ENCODE results near the gene NRG2.

The NRG2 gene

DNA sequence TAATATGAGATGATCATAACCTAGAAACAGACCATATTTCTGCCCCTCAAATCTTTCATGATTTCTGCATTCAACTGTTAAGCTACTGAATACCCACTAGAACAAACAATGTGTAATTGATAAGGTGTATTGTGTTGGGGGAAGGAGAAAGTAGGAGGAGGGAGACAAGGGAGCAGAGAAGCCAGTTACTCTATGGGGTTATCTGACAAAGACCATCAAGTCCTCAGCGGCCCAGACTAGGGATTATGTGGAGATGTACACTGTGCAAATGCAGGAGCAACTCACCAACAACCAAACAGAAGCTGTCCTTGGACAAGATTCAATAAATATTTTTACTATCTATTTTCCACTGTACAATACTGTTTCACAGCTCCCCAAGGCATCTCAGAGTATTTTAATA, 2.7 kb downstream of the NRG2 start:
- Histone ChIP-seq H3K9me2 (replicated peaks; ENCODE audit: control insufficient read depth, low read length) (no peaks in the 10 kb centered on the region), H3K4me3 (ENCODE audit: low read length) (no peak overlapping the region), H4K20me1 (ENCODE audit: control insufficient read depth, insufficient read depth, low read depth, low read length) (no peaks in the 10 kb centered on the region), H3K4me2 (ENCODE audit: low read length) (no peak overlapping the region), H3K36me3 (ENCODE audit: control insufficient read depth, low read length) (no peaks in the 10 kb centered on the region), H3F3A (ENCODE audit: control insufficient read depth, insufficient read depth) (no peaks in the 10 kb centered on the region), H3K79me2 (ENCODE audit: control insufficient read depth, low read length) (no peaks in the 10 kb centered on the region), H3K27me3 (ENCODE audit: control insufficient read depth, low read length) (peaks cover 74% of the 10 kb centered on the region), H3K27ac (ENCODE audit: low read depth, low read length) (no peak overlapping the region), H3K9me3 (ENCODE audit: control insufficient read depth, insufficient read depth, low read length) (no peaks in the 10 kb centered on the region), H3K4me1 (ENCODE audit: control insufficient read depth, low read length) (peaks cover 9% of the 10 kb centered on the region)
- no peak for TF ChIP-seq EZH2phosphoT487 (IDR thresholded peaks at IDR 0.05; ENCODE audit: borderline replicate concordance, low read length)
- TF ChIP-seq, protein P1, sequence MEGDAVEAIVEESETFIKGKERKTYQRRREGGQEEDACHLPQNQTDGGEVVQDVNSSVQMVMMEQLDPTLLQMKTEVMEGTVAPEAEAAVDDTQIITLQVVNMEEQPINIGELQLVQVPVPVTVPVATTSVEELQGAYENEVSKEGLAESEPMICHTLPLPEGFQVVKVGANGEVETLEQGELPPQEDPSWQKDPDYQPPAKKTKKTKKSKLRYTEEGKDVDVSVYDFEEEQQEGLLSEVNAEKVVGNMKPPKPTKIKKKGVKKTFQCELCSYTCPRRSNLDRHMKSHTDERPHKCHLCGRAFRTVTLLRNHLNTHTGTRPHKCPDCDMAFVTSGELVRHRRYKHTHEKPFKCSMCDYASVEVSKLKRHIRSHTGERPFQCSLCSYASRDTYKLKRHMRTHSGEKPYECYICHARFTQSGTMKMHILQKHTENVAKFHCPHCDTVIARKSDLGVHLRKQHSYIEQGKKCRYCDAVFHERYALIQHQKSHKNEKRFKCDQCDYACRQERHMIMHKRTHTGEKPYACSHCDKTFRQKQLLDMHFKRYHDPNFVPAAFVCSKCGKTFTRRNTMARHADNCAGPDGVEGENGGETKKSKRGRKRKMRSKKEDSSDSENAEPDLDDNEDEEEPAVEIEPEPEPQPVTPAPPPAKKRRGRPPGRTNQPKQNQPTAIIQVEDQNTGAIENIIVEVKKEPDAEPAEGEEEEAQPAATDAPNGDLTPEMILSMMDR (IDR thresholded peaks at IDR 0.05; ENCODE audit: low read depth, low read length, poor library complexity, severe bottlenecking), result no peak

DNA sequence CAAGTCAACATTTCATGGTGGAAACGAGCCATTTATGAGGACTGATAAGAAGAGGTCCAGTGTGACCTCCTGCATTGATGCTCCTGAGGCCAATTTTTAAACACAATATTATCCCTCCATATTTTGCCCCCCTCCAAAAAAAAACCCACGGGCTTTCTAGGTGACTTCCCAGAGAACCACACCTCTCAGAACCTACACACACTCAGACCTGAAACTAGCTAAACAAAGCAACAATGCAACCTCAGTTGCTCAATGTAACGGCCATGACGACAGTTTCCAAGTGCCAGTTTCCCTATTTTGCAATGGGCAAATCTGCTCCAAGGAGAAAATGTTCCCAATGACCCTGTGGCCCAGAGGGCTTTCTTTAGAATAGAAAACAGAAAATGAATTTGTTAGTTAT, 3.5 kb downstream of the NRG2 start:
- H3K9me3 ChIP-seq (ENCODE audit: control insufficient read depth, insufficient read depth, low read length), result no peaks in the 10 kb centered on the region
- no peaks in the 10 kb centered on the region for H3K36me3 ChIP-seq (ENCODE audit: control insufficient read depth, low read length)
- H3K9me2 ChIP-seq (replicated peaks; ENCODE audit: control insufficient read depth, low read length), result no peaks in the 10 kb centered on the region
- no peaks in the 10 kb centered on the region for H3F3A ChIP-seq (ENCODE audit: control insufficient read depth, insufficient read depth)
- no peak overlapping the region for H3K4me2 ChIP-seq (ENCODE audit: low read length)
- peaks cover 68% of the 10 kb centered on the region for H3K27me3 ChIP-seq (ENCODE audit: control insufficient read depth, low read length)
- no peak for TF ChIP-seq EZH2phosphoT487 (IDR thresholded peaks at IDR 0.05; ENCODE audit: borderline replicate concordance, low read length)
- TF ChIP-seq, protein P1 (IDR thresholded peaks at IDR 0.05; ENCODE audit: low read depth, low read length, poor library complexity, severe bottlenecking), result no peak
- no peak overlapping the region for H3K27ac ChIP-seq (ENCODE audit: low read depth, low read length)
- H3K4me1 ChIP-seq (ENCODE audit: control insufficient read depth, low read length), result peaks cover 9% of the 10 kb centered on the region
- no peak overlapping the region for H3K4me3 ChIP-seq (ENCODE audit: low read length)
- no peaks in the 10 kb centered on the region for H4K20me1 ChIP-seq (ENCODE audit: control insufficient read depth, insufficient read depth, low read depth, low read length)
- no peaks in the 10 kb centered on the region for H3K79me2 ChIP-seq (ENCODE audit: control insufficient read depth, low read length)

DNA sequence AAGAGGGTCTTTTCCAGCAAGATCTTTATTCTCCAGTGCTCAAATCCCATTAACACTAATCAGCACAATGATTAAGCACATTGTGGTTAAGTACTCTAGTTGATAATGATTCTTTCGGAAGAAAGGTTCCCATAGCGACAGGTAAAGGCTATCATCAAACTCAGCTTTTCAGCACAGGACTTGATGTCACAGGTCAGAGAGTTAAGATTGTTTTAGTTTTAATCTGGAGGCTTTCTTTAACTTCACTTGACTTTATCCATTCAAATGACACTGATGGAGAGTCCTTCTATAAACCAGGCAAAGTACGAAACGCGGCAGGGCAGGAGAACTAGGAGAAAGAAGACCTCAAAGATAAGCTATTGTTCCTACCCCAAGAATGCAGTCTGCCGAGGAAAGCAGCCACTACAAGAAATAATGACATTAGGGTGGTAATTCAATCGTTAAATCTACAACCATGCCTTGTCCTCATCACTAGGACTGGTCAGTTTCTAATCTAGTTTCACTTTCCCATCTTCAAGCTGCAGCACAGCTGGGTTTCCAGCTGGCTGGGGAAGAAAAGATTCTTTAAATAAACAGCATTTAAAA, 4.6 kb downstream of the NRG2 start:
- H4K20me1 ChIP-seq (ENCODE audit: control insufficient read depth, insufficient read depth, low read depth, low read length), result no peaks in the 10 kb centered on the region
- H3K4me2 ChIP-seq (ENCODE audit: low read length), result no peak overlapping the region
- H3K9me3 ChIP-seq (ENCODE audit: control insufficient read depth, insufficient read depth, low read length), result no peaks in the 10 kb centered on the region
- H3K79me2 ChIP-seq (ENCODE audit: control insufficient read depth, low read length), result no peaks in the 10 kb centered on the region
- H3F3A ChIP-seq (ENCODE audit: control insufficient read depth, insufficient read depth), result no peaks in the 10 kb centered on the region
- no peak for TF ChIP-seq EZH2phosphoT487 (IDR thresholded peaks at IDR 0.05; ENCODE audit: borderline replicate concordance, low read length)
- TF ChIP-seq, protein P1 (IDR thresholded peaks at IDR 0.05; ENCODE audit: low read depth, low read length, poor library complexity, severe bottlenecking), result no peak
- H3K27ac ChIP-seq (ENCODE audit: low read depth, low read length), result no peak overlapping the region
- H3K9me2 ChIP-seq (replicated peaks; ENCODE audit: control insufficient read depth, low read length), result no peaks in the 10 kb centered on the region
- H3K36me3 ChIP-seq (ENCODE audit: control insufficient read depth, low read length), result no peaks in the 10 kb centered on the region
- H3K4me1 ChIP-seq (ENCODE audit: control insufficient read depth, low read length), result peaks cover 7% of the 10 kb centered on the region
- peaks cover 62% of the 10 kb centered on the region for H3K27me3 ChIP-seq (ENCODE audit: control insufficient read depth, low read length)
- no peak overlapping the region for H3K4me3 ChIP-seq (ENCODE audit: low read length)
